Endothelial cell of umbilical vein (primary cell): Measurements from ENCODE around the gene WNT16.

Source experiments
- EZH2 ChIP-seq: IDR thresholded peaks from 2 replicates; pipeline ENCODE4 v1.6.1; 2012; ENCODE audit warnings: borderline replicate concordance, low read depth, mild to moderate bottlenecking, moderate library complexity, low read length, inconsistent platforms; ENCODE audit not compliant: severe bottlenecking
- GATA2 ChIP-seq: IDR thresholded peaks from 2 replicates; pipeline ENCODE4 v1.7.0; 2011; ENCODE audit warnings: low read depth, mild to moderate bottlenecking, moderate library complexity, mixed read lengths, low read length; ENCODE audit not compliant: insufficient read length, insufficient read depth
- MYC ChIP-seq: IDR thresholded peaks from one replicate; pipeline ENCODE4 v1.6.1; 2011; ENCODE audit warnings: mild to moderate bottlenecking, low read depth, low read length
- POLR2A ChIP-seq: IDR thresholded peaks from 2 replicates; pipeline ENCODE4 v1.6.1; 2012; ENCODE audit warnings: low read depth, mild to moderate bottlenecking, control low read depth, low read length
- TF ChIP-seq, protein P1 (sequence below), 2 donors: IDR thresholded peaks; 1 replicate in 1 of 2; 2 replicates in 1 of 2; pipeline ENCODE4 v1.5.1; 2011; ENCODE audit warnings: low read length in 2 of 2, mild to moderate bottlenecking in 2 of 2, moderate library complexity in 2 of 2, control low read depth in 1 of 2, inconsistent platforms in 1 of 2, low read depth in 1 of 2; ENCODE audit not compliant: insufficient read depth in 1 of 2; ENCODE audit errors: extremely low read depth in 1 of 2
- TF ChIP-seq, protein P2 (sequence below): IDR thresholded peaks from 2 replicates; pipeline ENCODE4 v1.6.1; 2011; ENCODE audit not compliant: insufficient read depth, insufficient read length

DNA sequence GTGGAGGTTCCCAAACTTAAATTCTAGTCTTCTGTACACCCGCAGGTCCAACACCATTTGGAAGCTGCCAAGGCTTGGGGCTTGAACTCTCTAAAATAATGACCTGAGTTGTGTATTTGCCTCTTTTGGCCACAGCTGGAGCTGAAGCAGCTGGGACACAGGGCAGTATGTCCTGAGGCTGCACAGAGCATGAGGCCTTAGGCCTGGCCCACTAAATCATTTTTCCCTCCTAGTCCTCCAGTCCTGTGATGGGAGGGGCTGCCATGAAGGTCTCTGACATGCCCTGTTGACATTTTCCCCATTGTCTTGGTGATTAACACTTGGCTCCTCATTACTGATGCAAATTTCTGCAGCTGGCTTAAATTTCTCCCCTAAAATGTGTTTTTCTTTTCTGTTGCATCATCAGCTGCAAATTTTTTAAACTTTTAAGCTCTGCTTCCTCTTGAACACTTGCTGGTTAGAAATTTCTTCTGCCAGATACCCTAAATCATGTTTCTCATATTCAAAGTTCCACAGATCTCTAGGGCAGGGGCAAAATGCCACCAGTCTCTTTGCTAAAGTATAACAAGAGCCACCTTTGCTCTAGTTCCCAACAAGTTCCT, 43.6 kb upstream of the WNT16 start:
- TF ChIP-seq, protein P1, sequence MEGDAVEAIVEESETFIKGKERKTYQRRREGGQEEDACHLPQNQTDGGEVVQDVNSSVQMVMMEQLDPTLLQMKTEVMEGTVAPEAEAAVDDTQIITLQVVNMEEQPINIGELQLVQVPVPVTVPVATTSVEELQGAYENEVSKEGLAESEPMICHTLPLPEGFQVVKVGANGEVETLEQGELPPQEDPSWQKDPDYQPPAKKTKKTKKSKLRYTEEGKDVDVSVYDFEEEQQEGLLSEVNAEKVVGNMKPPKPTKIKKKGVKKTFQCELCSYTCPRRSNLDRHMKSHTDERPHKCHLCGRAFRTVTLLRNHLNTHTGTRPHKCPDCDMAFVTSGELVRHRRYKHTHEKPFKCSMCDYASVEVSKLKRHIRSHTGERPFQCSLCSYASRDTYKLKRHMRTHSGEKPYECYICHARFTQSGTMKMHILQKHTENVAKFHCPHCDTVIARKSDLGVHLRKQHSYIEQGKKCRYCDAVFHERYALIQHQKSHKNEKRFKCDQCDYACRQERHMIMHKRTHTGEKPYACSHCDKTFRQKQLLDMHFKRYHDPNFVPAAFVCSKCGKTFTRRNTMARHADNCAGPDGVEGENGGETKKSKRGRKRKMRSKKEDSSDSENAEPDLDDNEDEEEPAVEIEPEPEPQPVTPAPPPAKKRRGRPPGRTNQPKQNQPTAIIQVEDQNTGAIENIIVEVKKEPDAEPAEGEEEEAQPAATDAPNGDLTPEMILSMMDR (IDR thresholded peaks at IDR 0.05; ENCODE audit: extremely low read depth in 1 of 2, insufficient read depth in 1 of 2, low read depth in 1 of 2, low read length in 2 of 2): no peak
- no peak for TF ChIP-seq GATA2
- TF ChIP-seq, protein P2, sequence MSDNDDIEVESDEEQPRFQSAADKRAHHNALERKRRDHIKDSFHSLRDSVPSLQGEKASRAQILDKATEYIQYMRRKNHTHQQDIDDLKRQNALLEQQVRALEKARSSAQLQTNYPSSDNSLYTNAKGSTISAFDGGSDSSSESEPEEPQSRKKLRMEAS: no peak
- TF ChIP-seq POLR2A: no peak
- TF ChIP-seq MYC: no peak
- no peak for TF ChIP-seq EZH2
